Right ventricle myocardium superior (tissue), 1 donor: ENCODE results near the gene PALD1. TPM values are rescaled to one million over a fixed set of nuclear protein-coding genes. Genes with fewer than 3 reads are reported as not detected.

Experiments
- ATAC-seq: fragments of 200-7000 bp; cut with Tn5 transposase; one replicate; pipeline ENCODE4 v1.9.1; 2020; ENCODE audit warnings: mild to moderate bottlenecking; ENCODE audit not compliant: poor library complexity
- DNase-seq: peaks from one replicate; pipeline ENCODE4 v3.0.0-alpha.2; 2020
- intact Hi-C: fragments of 100-400 bp; cut with DNase I; formaldehyde crosslinking; loops from one replicate; pipeline ENCODE4 v1.11.2; 2022
- total RNA-seq: library from RNA; stranded (reverse); fragmentation: NEBNext Ultra II Directional; extraction: Animal tissue kit (Norgen Biotek cat#: 25700); gene quantifications from one replicate; pipeline ENCODE4 v1.2.1, GENCODE V29; 2021
- donor health status: DM: no; HTN: yes; CAD: no; lungs with severe emphysema.

The PALD1 gene
- total RNA-seq, 1 donor from 2014 or later, result 4.6 TPM

GRCh38 chr10:70498970-70499835 is 20.6 kb downstream of the PALD1 start:
- no peak for ATAC-seq

GRCh38 chr10:70499836-70500167 is 21.2 kb downstream of the PALD1 start:
- ATAC-seq, result no peak
- intact Hi-C loops, result no loop called here

More at GRCh38 chr10:70498970-70499835, 20.6 kb downstream of the PALD1 start:
- no peak for DNase-seq
- intact Hi-C loops, result no loop called here

GRCh38 chr10:70500368-70500767 is 21.8 kb downstream of the PALD1 start:
- ATAC-seq, result no peak
- no peak for DNase-seq
- intact Hi-C loops, result no loop called here

More at GRCh38 chr10:70499836-70500167, 21.2 kb downstream of the PALD1 start:
- no peak for DNase-seq

DNA sequence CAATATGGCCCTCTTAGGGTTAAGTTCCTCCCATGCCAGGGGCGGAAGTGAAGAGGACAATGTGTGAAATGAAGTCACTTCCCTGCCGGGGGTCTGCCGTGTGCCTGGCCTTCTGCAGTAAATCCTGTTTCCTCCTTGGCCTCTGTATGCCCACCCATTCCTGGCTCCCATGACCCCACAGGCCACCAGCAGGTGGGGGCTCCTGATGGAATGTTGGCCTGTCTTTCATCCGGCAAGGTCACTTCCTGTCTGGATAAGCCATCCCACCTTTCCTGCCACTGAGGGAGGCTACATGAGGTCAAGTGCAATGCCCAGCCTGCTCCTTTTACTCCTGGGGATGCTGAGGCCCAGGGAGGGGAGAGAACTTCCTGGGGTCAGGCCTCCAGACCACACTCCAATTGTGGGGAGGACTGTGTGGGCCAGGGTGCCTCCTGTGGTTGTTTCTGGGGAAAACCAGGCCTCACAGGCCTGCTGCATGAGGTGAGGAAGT is 22.3 kb downstream of the PALD1 start:
- DNase-seq (peak; percentile 64), ATAC-seq (peak; percentile 65)
- intact Hi-C loops, result no loop called here

DNA sequence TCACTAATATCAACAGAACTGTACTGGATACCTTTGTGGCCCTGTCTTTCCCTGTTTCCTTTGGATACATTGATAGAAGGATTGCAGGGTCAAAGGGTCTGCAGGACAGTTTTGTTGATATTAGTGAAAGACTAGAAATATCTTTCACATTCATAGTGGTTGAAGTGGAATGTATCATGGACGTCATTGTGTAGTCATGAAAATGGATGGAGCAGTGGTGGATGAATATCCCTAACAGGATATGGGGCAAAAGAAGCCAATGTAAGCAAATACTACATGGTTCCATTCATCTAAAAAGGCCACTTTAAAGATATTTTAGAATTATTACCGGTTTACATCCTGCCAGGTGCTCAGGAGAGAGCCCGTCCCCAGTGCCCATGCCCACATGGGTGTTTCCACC is 23.8 kb downstream of the PALD1 start:
- no peak for ATAC-seq
- DNase-seq, result no peak
- intact Hi-C loops, result no loop called here

GRCh38 chr10:70503776-70504175 is 25.2 kb downstream of the PALD1 start:
- DNase-seq (no peak), ATAC-seq (no peak)
- intact Hi-C loops, result no loop called here

DNA sequence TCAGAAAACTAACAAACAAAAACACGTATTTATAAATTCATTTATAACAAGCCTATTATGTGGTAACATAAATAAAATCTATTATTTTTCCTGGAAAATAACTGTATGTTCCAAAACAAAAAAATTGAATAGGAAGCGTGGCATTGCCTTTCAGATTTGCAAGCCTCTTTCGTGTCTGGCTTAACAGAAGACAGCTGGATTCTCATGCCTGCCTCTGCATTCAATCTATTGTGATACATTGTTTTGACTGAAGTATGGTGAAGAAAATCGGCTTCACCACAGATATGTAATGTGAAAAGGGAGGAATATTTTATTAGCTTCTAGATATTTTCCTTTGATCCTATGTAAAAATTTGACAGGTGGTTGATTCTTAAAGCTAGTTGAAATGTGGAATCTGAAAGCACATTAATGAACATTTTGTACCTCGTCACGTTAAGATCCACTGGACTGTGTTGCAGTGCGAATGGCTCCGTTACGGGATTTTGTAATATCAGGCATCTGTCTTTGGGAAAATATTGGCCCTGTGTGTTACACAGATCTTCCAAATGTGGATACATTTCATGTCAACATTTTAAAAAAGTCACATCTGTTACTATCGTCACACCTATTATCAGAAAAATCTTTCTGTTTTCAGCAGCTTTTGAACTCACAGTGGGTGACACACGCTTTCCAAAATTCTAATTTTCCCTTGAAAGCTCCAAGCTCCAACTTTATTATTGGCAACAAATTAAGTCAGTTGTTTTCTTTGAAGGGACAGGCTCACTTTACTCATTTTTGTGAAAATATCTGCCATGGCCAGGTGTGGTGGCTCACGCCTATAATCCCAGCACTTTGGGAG is 26.2 kb downstream of the PALD1 start:
- DNase-seq (no peak), ATAC-seq (no peak)
- intact Hi-C loops, result no loop called here

GRCh38 chr10:70505908-70506307 is 27.3 kb downstream of the PALD1 start:
- intact Hi-C loops, result no loop called here
- ATAC-seq (no peak), DNase-seq (no peak)

DNA sequence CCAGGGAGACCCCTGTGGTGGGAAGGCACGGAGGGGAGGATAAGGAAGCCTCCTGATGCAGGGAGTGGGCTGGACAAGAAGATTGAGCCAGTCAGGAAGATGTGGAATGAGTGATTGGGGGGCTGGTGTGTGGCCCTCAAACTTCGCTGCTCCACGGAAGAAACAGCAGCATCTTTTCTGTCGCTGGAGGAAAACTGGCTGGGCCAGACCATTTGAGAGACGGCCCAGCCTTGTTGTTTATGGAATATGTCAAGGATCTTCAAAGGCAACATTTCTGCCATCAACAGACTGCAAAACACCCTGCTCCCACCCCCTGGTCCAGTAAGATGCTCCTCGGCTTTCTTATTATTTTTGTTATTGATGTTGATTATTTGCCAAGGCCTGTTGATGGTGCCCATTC is 29.4 kb downstream of the PALD1 start:
- ATAC-seq, result no peak
- no peak for DNase-seq
- intact Hi-C loops, result no loop called here

- intact Hi-C loops, result no loop called here
- peak; percentile 76 for DNase-seq
- ATAC-seq, result peak; percentile 76
Measured at GRCh38 chr10:70508912-70509756, 30.6 kb downstream of the PALD1 start.

GRCh38 chr10:70509757-70510147 is 31.2 kb downstream of the PALD1 start:
- DNase-seq, result no peak
- no peak for ATAC-seq
- intact Hi-C loops, result no loop called here

DNA sequence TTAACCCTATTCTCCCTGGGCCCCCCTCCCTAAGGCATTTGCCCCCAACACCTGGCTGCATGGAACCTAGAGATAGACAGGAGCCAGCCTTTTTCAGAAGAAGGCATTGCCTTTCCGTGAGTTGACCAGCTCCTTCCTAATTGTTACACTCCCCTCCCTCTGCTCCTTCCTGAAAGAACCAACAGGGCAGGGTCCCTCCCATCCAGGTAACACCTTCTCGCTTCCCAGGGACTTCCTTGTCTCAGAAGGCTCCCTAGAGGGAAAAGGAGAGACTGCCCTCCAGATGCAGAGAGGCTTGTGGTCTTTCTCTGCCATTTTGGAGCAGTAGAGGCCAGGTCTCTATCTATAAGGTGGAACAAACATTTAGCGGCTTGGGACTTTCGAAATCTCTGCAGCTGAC is 31.9 kb downstream of the PALD1 start:
- DNase-seq (no peak), ATAC-seq (no peak)
- intact Hi-C loops, result no loop called here

DNA sequence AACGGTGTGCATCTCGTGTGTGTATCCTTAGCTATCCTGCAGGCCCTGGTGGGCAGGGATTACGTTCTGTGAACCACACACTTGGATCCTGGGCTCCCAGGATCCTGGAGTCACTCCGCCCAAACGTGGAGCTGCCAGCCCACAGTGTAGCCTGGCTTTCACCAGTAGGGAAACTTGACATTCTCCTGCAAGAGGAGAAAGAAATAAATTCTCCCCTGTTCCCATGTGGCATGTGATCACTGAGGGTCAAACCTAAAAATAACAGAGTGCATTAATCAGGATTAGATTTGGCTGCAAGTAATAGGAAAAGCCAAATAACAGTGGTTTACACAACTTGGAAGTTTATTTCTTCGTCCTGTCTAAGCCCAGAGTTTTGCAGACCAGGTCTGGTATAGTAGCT is 32.3 kb downstream of the PALD1 start:
- ATAC-seq, result peak; percentile 4
- intact Hi-C loops, result no loop called here
- no peak for DNase-seq

DNA sequence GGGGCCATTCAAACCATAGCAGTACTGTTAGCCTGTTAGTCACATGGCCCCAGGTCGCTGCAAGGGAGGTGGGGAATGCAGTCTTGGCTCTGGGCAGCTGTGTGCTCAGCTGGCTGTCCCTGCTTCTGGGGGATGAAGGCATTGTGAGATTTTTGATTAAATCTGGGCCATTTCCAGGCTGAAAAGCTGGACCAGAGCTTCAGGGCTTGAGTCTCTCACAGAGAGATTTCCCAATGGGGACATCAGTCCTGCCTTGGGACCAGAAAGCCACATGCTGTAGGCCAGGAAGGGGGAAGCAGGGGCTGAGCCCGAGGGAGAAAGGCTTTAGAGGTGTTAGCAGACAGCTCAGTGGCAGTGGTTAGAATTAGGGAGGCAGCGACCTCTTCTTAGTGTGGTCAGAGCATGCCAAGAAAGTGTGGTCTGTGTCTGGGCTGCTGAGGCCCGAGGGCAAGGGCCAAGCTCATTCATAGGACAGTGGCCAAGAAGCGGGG is 33.6 kb downstream of the PALD1 start:
- DNase-seq, result no peak
- intact Hi-C loops, result no loop called here
- ATAC-seq, result peak; percentile 38

DNA sequence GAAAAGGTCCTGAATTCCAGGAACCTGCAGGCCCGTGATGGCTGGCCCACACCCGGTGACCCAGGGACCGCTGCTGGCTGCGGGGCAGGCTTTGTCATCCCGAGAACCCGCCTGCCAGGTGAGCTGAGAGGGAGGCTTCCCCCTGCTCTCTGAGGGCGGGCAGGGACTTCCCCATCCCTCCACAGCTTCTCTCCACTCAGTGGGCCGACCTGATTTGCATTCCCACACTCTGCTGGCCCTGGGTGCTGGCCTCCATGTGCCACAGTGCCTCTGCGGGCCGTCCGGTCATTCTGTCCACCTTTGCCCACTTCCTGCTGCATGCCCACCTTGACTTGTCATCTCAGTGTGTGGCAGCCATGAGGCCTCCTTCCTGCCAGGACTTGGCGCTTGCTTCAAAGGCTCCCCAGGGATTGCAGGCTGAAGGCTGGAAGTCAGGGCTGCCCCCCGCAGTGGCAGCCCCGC is 35.3 kb downstream of the PALD1 start:
- DNase-seq (no peak), ATAC-seq (no peak)
- intact Hi-C loops, result no loop called here

DNA sequence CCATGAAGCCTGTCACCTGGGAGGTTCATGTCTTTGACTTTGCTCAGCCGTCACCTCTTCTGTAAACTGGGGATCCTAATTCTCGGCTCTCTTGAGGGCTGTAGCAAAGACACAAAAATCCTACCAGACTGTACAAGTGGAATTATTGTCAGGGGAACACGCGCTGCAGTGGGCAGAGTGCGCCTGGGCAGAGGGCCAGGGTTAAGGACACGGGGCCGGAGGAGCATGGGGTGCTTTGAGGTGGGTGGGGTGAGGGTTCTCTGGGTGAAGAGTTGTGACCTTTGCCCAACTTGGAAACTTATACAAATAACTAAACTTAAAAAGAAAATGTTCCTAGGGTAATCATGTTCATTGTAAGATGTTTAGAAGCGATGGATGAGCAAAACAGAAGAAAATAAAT is 36.0 kb downstream of the PALD1 start:
- no peak for DNase-seq
- intact Hi-C loops, result no loop called here
- peak; percentile 27 for ATAC-seq

DNA sequence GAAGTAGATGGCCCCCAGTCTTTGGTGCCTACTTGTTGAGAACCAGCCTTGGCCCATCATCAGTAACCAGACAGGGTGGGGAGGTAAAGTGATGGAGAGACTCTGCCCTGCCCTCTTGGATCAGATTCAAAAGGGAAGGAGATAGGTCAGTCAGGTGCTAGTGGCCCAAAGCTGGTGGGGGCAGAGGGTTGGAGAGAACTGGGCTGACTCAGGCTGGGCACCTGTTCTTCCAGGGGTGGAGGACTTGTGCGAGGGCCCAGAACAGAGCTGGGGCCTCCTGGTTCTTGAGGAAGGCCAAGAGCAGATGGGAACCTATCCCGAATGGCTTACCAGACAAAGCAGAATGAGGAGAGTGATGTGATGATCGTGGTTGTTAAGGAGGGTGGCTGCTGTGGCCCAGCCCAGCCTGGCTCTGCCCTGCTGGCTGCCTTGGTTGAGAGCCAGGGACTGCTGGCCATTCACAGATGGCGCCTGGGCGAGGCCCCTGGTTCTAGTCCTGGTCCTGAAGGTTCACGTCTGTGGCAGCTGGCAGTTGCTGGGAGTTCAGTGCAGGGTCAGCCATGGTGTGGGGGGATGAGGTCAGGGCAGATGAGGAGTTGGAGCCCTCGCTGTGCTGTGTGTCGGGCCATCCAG is 36.6 kb downstream of the PALD1 start:
- intact Hi-C loops, result no loop called here
- ATAC-seq, result no peak

GRCh38 chr10:70518695-70519094 is 40.1 kb downstream of the PALD1 start:
- intact Hi-C loops, result no loop called here
- ATAC-seq (no peak), DNase-seq (no peak)

More for the DNA sequence above, 36.6 kb downstream of the PALD1 start:
- DNase-seq, result no peak
